IMR-90 (cell line): ENCODE results near the gene MAP4.

Experiments
- BHLHE40 ChIP-seq: fragments of 150-350 bp; IDR thresholded peaks from 2 replicates; pipeline ENCODE4 v1.6.1; 2016; ENCODE audit warnings: mild to moderate bottlenecking, low read depth, low read length
- CTCF ChIP-seq: conservative IDR thresholded peaks from 2 replicates; pipeline ENCODE4 v1.5.1; 2012; ENCODE audit warnings: mild to moderate bottlenecking, low read depth, low read length, improper control_type of control experiment
- MAFK ChIP-seq: IDR thresholded peaks from 2 replicates; pipeline ENCODE4 v1.6.1; 2012; ENCODE audit warnings: low read depth, low read length, improper control_type of control experiment
- MAZ ChIP-seq: IDR thresholded peaks from 2 replicates; pipeline ENCODE4 v1.6.1; 2012; ENCODE audit warnings: low read depth, mild to moderate bottlenecking, low read length, improper control_type of control experiment, moderate library complexity, borderline replicate concordance
- POLR2A ChIP-seq: IDR thresholded peaks from 2 replicates; pipeline ENCODE4 v1.6.1; 2012; ENCODE audit warnings: mild to moderate bottlenecking, low read depth, low read length
- RAD21 ChIP-seq: IDR thresholded peaks from 2 replicates; pipeline ENCODE4 v1.6.1; 2012; ENCODE audit warnings: low read length, improper control_type of control experiment
- RCOR1 ChIP-seq: IDR thresholded peaks from 2 replicates; pipeline ENCODE4 v1.6.1; 2012; ENCODE audit warnings: mild to moderate bottlenecking, low read length, improper control_type of control experiment; ENCODE audit not compliant: insufficient replicate concordance
- RFX5 ChIP-seq: IDR thresholded peaks from 2 replicates; pipeline ENCODE4 v1.8.0; 2012; ENCODE audit warnings: low read depth, mild to moderate bottlenecking, low read length, moderate library complexity
- SMC3 ChIP-seq: fragments of 150-350 bp; IDR thresholded peaks from 2 replicates; pipeline ENCODE4 v1.6.1; 2016; ENCODE audit warnings: low read depth, mild to moderate bottlenecking, antibody characterized with exemption, low read length, moderate library complexity
- USF2 ChIP-seq: fragments of 150-350 bp; IDR thresholded peaks from 2 replicates; pipeline ENCODE4 v1.6.1; 2017; ENCODE audit warnings: mild to moderate bottlenecking, antibody characterized with exemption, low read length, low read depth
- TF ChIP-seq, protein P1 (sequence below): fragments of 150-350 bp; IDR thresholded peaks from 2 replicates; pipeline ENCODE4 v1.6.1; 2016; ENCODE audit warnings: low read depth, mild to moderate bottlenecking, low read length, moderate library complexity, borderline replicate concordance

DNA sequence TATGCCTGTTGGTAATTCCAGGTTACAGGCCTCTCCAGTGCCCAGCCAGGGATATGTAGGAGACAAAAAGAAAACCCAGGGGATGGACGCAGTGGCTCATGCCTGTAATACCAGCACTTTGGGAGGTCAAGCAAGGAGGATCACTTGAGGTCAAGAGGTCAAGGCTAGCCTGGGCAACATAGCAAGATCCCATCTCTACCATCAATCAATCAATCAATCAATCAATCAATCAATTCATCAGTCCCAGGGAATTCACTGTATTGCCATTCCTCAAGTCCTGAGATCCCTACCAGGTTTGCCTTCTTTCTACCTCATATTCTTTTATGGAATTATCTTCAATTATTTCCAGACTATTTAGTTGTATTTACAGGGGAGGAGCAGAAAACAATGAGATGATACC, 131.0 kb downstream of the MAP4 start:
- no peak for TF ChIP-seq MAFK
- no peak for TF ChIP-seq CTCF
- no peak for TF ChIP-seq POLR2A
- no peak for TF ChIP-seq MAZ
- no peak for TF ChIP-seq RCOR1
- no peak for TF ChIP-seq RFX5
- TF ChIP-seq RAD21 = no peak
- TF ChIP-seq, protein P1, sequence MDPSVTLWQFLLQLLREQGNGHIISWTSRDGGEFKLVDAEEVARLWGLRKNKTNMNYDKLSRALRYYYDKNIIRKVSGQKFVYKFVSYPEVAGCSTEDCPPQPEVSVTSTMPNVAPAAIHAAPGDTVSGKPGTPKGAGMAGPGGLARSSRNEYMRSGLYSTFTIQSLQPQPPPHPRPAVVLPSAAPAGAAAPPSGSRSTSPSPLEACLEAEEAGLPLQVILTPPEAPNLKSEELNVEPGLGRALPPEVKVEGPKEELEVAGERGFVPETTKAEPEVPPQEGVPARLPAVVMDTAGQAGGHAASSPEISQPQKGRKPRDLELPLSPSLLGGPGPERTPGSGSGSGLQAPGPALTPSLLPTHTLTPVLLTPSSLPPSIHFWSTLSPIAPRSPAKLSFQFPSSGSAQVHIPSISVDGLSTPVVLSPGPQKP = no peak
- no peak for TF ChIP-seq BHLHE40
- TF ChIP-seq SMC3 = no peak
- TF ChIP-seq USF2 = no peak
